ENCODE measurements around the gene ANGPTL4.

Gene ANGPTL4

DNA sequence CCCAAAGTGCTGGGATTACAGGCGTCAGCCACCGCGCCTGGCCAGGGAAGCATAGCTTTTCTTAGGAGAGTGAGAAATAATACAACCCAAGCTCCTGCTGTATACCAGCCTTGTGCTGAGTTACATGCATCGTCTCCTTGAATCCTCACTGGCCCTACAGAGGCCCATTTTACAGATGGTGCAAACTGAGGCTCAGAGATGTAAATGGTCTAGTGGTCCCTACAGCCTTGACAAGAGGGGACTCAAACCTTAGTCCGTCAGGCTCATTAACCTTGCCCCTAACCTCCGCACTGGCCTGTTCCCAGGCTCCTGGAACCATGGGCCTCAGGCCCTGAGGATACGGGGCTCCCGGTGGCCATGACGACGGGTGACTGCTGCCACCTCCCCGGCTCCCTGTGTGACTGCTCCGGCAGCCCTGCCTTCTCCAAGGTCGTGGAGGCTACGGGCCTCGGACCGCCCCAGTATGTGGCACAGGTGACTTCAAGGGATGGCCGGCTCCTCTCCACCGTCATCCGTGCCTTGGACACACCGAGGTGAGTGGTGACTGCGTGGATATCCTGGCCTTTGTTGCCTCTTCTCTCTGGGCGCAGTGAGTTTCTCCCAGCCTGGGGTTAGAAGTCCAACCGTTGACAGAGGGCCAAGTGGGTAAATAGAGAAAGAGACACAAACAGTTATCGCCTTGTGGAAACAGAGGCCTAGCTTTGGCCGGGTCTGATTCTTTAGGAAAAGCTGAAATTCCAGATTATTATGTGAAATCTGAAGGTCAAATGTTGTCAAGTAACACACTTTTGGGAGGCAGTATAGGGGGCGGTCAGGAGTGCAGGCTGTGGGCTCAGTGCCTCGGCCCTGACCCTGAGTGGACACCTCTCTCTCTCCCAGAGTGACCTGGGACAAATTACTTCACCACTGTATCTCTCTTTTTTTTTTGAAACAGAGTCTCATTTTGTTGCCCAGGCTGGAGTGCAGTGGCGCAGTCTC is 57.8 kb downstream of the ANGPTL4 start:
- no peak for DNase-seq

DNA sequence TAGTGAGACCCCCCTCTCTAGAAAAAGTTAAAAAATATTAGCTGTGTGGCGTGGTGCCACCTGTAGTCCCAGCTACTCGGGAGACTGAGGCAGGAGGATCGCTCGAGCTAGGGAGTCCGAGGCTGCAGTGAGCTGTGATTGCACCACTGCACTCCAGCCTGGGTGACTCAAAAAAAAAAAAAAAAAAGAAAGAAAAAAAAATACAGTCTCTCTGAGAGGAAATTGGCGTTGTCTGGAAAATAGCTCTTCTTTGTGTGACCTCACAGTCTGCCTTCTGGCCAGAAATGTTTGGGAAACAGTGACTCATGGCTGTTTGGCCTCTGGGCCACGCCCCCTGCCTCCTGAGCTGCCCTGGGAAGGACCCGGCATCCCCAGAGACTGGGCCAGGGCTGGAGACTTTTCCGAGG is 59.9 kb downstream of the ANGPTL4 start:
- peak; percentile 59 for DNase-seq
